K562 (cell line): Measurements from ENCODE around the gene ATP2B1. TPM values are rescaled to one million over a fixed set of nuclear protein-coding genes. Genes with fewer than 3 reads are reported as not detected.

ENCODE experiments used
- ATAC-seq: fragments of 200-7000 bp; cut with Tn5 transposase; 3 replicates; pipeline ENCODE4 v1.9.1; 2020; ENCODE audit warnings: moderate library complexity
- BruUV-seq: library from RNA; stranded (reverse); fragments of 400-500 nt; replicated peaks from 2 replicates; lab custom pipeline; 2021; lab: Mats Ljungman, UMichigan
- CTCF ChIA-PET: fragments of 300-600 bp; formaldehyde crosslinking; extraction: SDS; loops from one replicate; lab custom pipeline; 2021; ENCODE audit warnings: low intra/inter-chr PET ratio; lab: Yijun Ruan, JAX
- POLR2A ChIA-PET: fragments of 300-600, 350-650 bp; sonication (Branson Sonifier 250); formaldehyde crosslinking; extraction: SDS; loops from one replicate; lab custom pipeline; 2021; ENCODE audit warnings: antibody characterized with exemption, inconsistent platforms; lab: Yijun Ruan, JAX
- DNase-seq, 4 experiments: peaks; one replicate each; pipeline versions ENCODE4 v3.0.0 to v3.0.0-alpha.2; 2011 to 2018; ENCODE audit warnings: low spot score in 3 of 4, mixed read lengths in 3 of 4; ENCODE audit errors: extremely low read depth in 1 of 4
- FAIRE-seq: peaks from 2 replicates; lab custom pipeline; 2011; peaks lifted over from hg19 to GRCh38; lab: Jason Lieb, UNC
- H2AFZ ChIP-seq: 2 replicates; pipeline ENCODE4 v1.6.0; 2011; ENCODE audit warnings: low read depth, low read length, control low read depth, inconsistent platforms
- H3K27ac ChIP-seq: fragments of 200-600 bp; 3 replicates; pipeline ENCODE4 v1.8.0; 2011; ENCODE audit warnings: low read depth, mild to moderate bottlenecking, control low read depth, inconsistent platforms, low read length, moderate library complexity, mixed read lengths; ENCODE audit errors: extremely low read depth
- H3K27me3 ChIP-seq, 2 experiments: fragments of 300-600 bp in 1 of 2; 2 replicates in 1 of 2; 3 replicates in 1 of 2; pipeline versions ENCODE4 v1.6.0 to v1.8.0; 2011; ENCODE audit warnings: inconsistent platforms in 2 of 2, low read length in 2 of 2, mild to moderate bottlenecking in 1 of 2, mixed read lengths in 1 of 2, moderate library complexity in 1 of 2; ENCODE audit not compliant: control insufficient read depth in 2 of 2, insufficient read depth in 2 of 2
- H3K36me3 ChIP-seq: fragments of 300-600 bp; 3 replicates; pipeline ENCODE4 v1.8.0; 2011; ENCODE audit warnings: mild to moderate bottlenecking, low read length, inconsistent platforms; ENCODE audit not compliant: control insufficient read depth, insufficient read depth
- H3K4me1 ChIP-seq, 2 experiments: fragments of 200-600 bp in 1 of 2; replicated peaks in 1 of 2; 2 replicates in 1 of 2; 3 replicates in 1 of 2; pipeline versions ENCODE4 v1.5.1 to v1.8.0; 2011; ENCODE audit warnings: inconsistent platforms in 2 of 2, low read length in 2 of 2, mild to moderate bottlenecking in 1 of 2, mixed read lengths in 1 of 2, moderate library complexity in 1 of 2; ENCODE audit not compliant: control insufficient read depth in 2 of 2, insufficient read depth in 2 of 2
- H3K4me2 ChIP-seq: 2 replicates; pipeline ENCODE4 v1.6.1; 2011; ENCODE audit warnings: low read length, control low read depth, inconsistent platforms, mixed read lengths; ENCODE audit not compliant: insufficient read depth
- H3K4me3 ChIP-seq: fragments of 200-600 bp; sonication (generic), shearing (Covaris generic); 2 replicates; pipeline ENCODE4 v1.5.1; 2016; ENCODE audit warnings: control low read depth, inconsistent platforms
- H3K79me2 ChIP-seq: fragments of 200-600 bp; 3 replicates; pipeline ENCODE4 v1.8.0; 2011; ENCODE audit warnings: low read length, inconsistent platforms; ENCODE audit not compliant: control insufficient read depth, insufficient read depth
- H3K9ac ChIP-seq, 2 experiments: 2 replicates each; pipeline versions ENCODE4 v1.6.0 to v1.6.1; 2011; ENCODE audit warnings: low read depth in 2 of 2, low read length in 2 of 2, control low read depth in 1 of 2, inconsistent platforms in 1 of 2, mild to moderate bottlenecking in 1 of 2, mixed read lengths in 1 of 2; ENCODE audit not compliant: insufficient read depth in 1 of 2
- H3K9me1 ChIP-seq: one replicate; pipeline ENCODE4 v1.6.0; 2011; ENCODE audit warnings: inconsistent platforms, mild to moderate bottlenecking, low read length, moderate library complexity; ENCODE audit not compliant: control insufficient read depth, insufficient read depth
- H3K9me3 ChIP-seq: replicated peaks from 2 replicates; pipeline ENCODE4 v1.5.1; 2011; ENCODE audit warnings: low read depth, low read length, inconsistent platforms; ENCODE audit not compliant: control insufficient read depth, insufficient read depth
- H4K20me1 ChIP-seq: replicated peaks from 2 replicates; pipeline ENCODE4 v1.6.1; 2011; ENCODE audit warnings: low read length, inconsistent platforms, mixed read lengths; ENCODE audit not compliant: control insufficient read depth, insufficient read depth
- CBX3 ChIP-seq, 2 experiments: IDR thresholded peaks; 1 replicate in 1 of 2; 2 replicates in 1 of 2; pipeline ENCODE4 v1.6.1; 2012; ENCODE audit warnings: inconsistent platforms in 2 of 2, low read length in 2 of 2, borderline replicate concordance in 1 of 2, control low read depth in 1 of 2
- CBX5 ChIP-seq: IDR thresholded peaks from 2 replicates; pipeline ENCODE4 v1.6.1; 2014; ENCODE audit warnings: low read depth, borderline replicate concordance
- DIDO1 ChIP-seq: fragments of 450-650 bp; IDR thresholded peaks from 2 replicates; pipeline ENCODE4 v1.6.1; 2016; ENCODE audit warnings: low read depth, missing biosample characterization, missing genetic modification characterization
- GABPA ChIP-seq: fragments of 200-800 bp; sonication (Bioruptor generic); conservative IDR thresholded peaks from 2 replicates; pipeline ENCODE4 v1.6.1; 2016; ENCODE audit warnings: low read depth, missing genetic modification characterization, missing compliant biosample characterization
- MBD2 ChIP-seq: sonication (generic); IDR thresholded peaks from 2 replicates; pipeline ENCODE4 v1.6.1; 2016; ENCODE audit warnings: low read depth, borderline replicate concordance
- NFIC ChIP-seq: fragments of 450-650 bp; IDR thresholded peaks from 2 replicates; pipeline ENCODE4 v1.6.1; 2017; ENCODE audit warnings: mild to moderate bottlenecking, inconsistent platforms
- TRIM24 ChIP-seq, 2 experiments: fragments of 450-650 bp; IDR thresholded peaks; 2 replicates each; pipeline ENCODE4 v1.6.1; 2016
- TRIM28 ChIP-seq: fragments of 450-650 bp; IDR thresholded peaks from 2 replicates; pipeline ENCODE4 v1.6.1; 2017
- ZBTB34 ChIP-seq: fragments of 250-450 bp; sonication (Bioruptor Pico); IDR thresholded peaks from 2 replicates; pipeline ENCODE4 v1.8.0; 2021; ENCODE audit warnings: mild to moderate bottlenecking, moderate library complexity
- ZKSCAN3 ChIP-seq: fragments of 250-450 bp; sonication (Bioruptor Pico); IDR thresholded peaks from 2 replicates; pipeline ENCODE4 v1.4.0; 2020
- ZNF280A ChIP-seq: fragments of 450-650 bp; IDR thresholded peaks from 2 replicates; pipeline ENCODE4 v1.6.1; 2018; ENCODE audit warnings: mild to moderate bottlenecking, low read depth; ENCODE audit not compliant: partially characterized antibody
- ZSCAN32 ChIP-seq: fragments of 450-650 bp; formaldehyde crosslinking; IDR thresholded peaks from 2 replicates; pipeline ENCODE4 v1.4.0; 2020; ENCODE audit warnings: mild to moderate bottlenecking, moderate library complexity
- WGBS: fragments of 100-300 bp; shearing (Covaris generic); methylation state at CpG from one replicate; pipeline ENCODE4 v1.1.6; 2016; ENCODE audit warnings: low coverage, mixed read lengths; ENCODE audit not compliant: insufficient coverage; ENCODE audit errors: missing lambda C conversion rate; 5-methylcytosine and 5-hydroxymethylcytosine counted together
- in situ Hi-C: fragments of 300-500 bp; cut with MboI; formaldehyde crosslinking; loops from 4 replicates; pipeline ENCODE4 v1.15.0; 2018; ENCODE audit warnings: inconsistent platforms, mixed read lengths
- intact Hi-C: fragments of 100-400 bp; cut with micrococcal nuclease; formaldehyde crosslinking; loops from 2 replicates; pipeline ENCODE4 v1.14.2; 2022
- polyA plus RNA-seq, 8 experiments: library from polyadenylated mRNA; depleted of rRNA in 4 of 8; stranded (reverse) in 5 of 8; unstranded in 3 of 8; fragments of >200 nt; fragmentation: Nextera tagmentation in 2 of 8; fragmentation: Illumina TruSeq in 1 of 8; extraction: Ambion mirVana in 2 of 8; extraction: Trizol in 1 of 8; gene quantifications; 2 replicates each; pipeline versions ENCODE4 v1.2.1 to v1.2.3, GENCODE V29; 2011 to 2014; ENCODE audit warnings: inconsistent platforms in 1 of 8, missing spikeins in 1 of 8
- total RNA-seq, 7 experiments: library from RNA; depleted of rRNA in 6 of 7; stranded (reverse); fragments of >200 nt in 6 of 7; fragmentation: Illumina TruSeq in 2 of 7; extraction: Trizol in 2 of 7; gene quantifications; 2 replicates each; pipeline versions ENCODE4 v1.2.1 to v1.2.3, GENCODE V29; 2011 to 2021; ENCODE audit warnings: low replicate concordance in 1 of 7
- TF ChIP-seq, protein P1 (sequence below): fragments of 450-650 bp; IDR thresholded peaks from 2 replicates; pipeline ENCODE4 v1.6.1; 2016; ENCODE audit warnings: mild to moderate bottlenecking
- TF ChIP-seq, protein P2 (sequence below): IDR thresholded peaks from 2 replicates; pipeline ENCODE4 v1.6.1; 2011; ENCODE audit warnings: borderline replicate concordance, low read depth, mild to moderate bottlenecking, moderate library complexity, low read length; ENCODE audit not compliant: insufficient read depth, poor library complexity, severe bottlenecking

The ATP2B1 gene
- total and polyA plus RNA-seq, 9 of the 15 experiments (the other 6 are each of a cell fraction or from before 2014, with no cell fraction given): 8.6 to 39.0 (median 27.8) TPM

DNA sequence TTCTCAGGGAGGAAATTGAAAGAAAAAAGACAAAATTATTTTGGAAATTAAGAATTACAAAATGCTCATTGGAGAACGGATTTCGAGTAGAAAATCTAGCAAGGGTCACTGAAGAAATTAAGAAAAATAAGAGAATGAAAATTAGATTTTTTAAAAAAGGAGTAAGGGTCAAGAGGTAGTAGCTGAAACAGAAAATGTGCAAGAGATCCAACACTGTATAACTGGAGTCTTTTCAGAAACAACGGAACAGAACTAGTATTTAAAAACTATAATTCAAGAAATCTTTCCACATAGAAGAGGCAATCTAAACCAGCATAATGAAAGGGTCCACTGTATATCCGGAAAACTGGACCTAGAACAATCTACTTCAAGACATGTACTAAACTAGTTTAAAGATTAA lies 28.2 kb downstream of the ATP2B1 start:
- intact Hi-C loops: no loop called here
- no peaks in the 10 kb centered on the region for H3K9me1 ChIP-seq
- FAIRE-seq (no peak), DNase-seq (no peak), ATAC-seq (no peak)
- peaks cover 99% of the 10 kb centered on the region for H3K79me2 ChIP-seq
- H3K36me3 ChIP-seq: peaks cover 6% of the 10 kb centered on the region
- peaks cover 12% of the 10 kb centered on the region for H3K9me3 ChIP-seq
- H3K9ac ChIP-seq: no peak overlapping the region
- peak overlapping the region; percentile 72; the same call in 2 of the 3 replicates for H3K27ac ChIP-seq
- 79% methylated on average over 4 of the region's 4 CpGs for WGBS
- in situ Hi-C loops: no loop called here
- H2AFZ ChIP-seq: no peak overlapping the region
- H3K4me2 ChIP-seq: no peak overlapping the region
- no peaks in the 10 kb centered on the region for H4K20me1 ChIP-seq
- ChIA-PET CTCF (no interaction called here), POLR2A (interaction anchor here (1.7 kb wide), 1 partner anchor 12 kb away, joined by 4 read pairs; no protein-coding TSS in a partner anchor)
- H3K4me1 ChIP-seq: peaks cover 4 to 18% of the 10 kb centered on the region in 2 experiments; a peak in 4 of 5 replicates
- no peaks in the 10 kb centered on the region for H3K27me3 ChIP-seq
- no TSS peak for BruUV-seq
- no peak overlapping the region for H3K4me3 ChIP-seq
- TF ChIP-seq TRIM24 (IDR thresholded peaks at IDR 0.05) (peak in 1 of 2 experiments; percentile 68; a peak in 3 of 4 replicates), CBX5 (0 out of 2 replicates have a peak, but pooled peaks have one; percentile 16), ZSCAN32 (CRISPR knock-in tag) (no peak), ZNF280A (peak; percentile 40), ZKSCAN3 (no peak), NFIC (no peak), TRIM28 (peak; percentile 72; the same call in 1 of the 2 replicates), GABPA (tag) (no peak), MBD2 (no peak), DIDO1 (tag) (no peak), ZBTB34 (CRISPR knock-in tag) (no peak), CBX3 (IDR thresholded peaks at IDR 0.05; ENCODE audit: borderline replicate concordance in 1 of 2, low read length in 2 of 2) (peak in 1 of 2 experiments; percentile 42; a peak in 1 of 3 replicates)
- TF ChIP-seq, protein P1, sequence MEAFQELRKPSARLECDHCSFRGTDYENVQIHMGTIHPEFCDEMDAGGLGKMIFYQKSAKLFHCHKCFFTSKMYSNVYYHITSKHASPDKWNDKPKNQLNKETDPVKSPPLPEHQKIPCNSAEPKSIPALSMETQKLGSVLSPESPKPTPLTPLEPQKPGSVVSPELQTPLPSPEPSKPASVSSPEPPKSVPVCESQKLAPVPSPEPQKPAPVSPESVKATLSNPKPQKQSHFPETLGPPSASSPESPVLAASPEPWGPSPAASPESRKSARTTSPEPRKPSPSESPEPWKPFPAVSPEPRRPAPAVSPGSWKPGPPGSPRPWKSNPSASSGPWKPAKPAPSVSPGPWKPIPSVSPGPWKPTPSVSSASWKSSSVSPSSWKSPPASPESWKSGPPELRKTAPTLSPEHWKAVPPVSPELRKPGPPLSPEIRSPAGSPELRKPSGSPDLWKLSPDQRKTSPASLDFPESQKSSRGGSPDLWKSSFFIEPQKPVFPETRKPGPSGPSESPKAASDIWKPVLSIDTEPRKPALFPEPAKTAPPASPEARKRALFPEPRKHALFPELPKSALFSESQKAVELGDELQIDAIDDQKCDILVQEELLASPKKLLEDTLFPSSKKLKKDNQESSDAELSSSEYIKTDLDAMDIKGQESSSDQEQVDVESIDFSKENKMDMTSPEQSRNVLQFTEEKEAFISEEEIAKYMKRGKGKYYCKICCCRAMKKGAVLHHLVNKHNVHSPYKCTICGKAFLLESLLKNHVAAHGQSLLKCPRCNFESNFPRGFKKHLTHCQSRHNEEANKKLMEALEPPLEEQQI: peak; percentile 49; the same call in 1 of the 2 replicates
- TF ChIP-seq, protein P2, sequence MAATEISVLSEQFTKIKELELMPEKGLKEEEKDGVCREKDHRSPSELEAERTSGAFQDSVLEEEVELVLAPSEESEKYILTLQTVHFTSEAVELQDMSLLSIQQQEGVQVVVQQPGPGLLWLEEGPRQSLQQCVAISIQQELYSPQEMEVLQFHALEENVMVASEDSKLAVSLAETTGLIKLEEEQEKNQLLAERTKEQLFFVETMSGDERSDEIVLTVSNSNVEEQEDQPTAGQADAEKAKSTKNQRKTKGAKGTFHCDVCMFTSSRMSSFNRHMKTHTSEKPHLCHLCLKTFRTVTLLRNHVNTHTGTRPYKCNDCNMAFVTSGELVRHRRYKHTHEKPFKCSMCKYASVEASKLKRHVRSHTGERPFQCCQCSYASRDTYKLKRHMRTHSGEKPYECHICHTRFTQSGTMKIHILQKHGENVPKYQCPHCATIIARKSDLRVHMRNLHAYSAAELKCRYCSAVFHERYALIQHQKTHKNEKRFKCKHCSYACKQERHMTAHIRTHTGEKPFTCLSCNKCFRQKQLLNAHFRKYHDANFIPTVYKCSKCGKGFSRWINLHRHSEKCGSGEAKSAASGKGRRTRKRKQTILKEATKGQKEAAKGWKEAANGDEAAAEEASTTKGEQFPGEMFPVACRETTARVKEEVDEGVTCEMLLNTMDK: no peak
